ENCODE results near the gene MACROD1. TPM values are rescaled to one million over a fixed set of nuclear protein-coding genes. Genes with fewer than 3 reads are reported as not detected.

MACROD1 gene
- total and polyA plus RNA-seq, 2 of the 13 experiments (the other 11 are each of a cell fraction or from before 2014, with no cell fraction given), result 23.1 to 34.5 TPM

DNA sequence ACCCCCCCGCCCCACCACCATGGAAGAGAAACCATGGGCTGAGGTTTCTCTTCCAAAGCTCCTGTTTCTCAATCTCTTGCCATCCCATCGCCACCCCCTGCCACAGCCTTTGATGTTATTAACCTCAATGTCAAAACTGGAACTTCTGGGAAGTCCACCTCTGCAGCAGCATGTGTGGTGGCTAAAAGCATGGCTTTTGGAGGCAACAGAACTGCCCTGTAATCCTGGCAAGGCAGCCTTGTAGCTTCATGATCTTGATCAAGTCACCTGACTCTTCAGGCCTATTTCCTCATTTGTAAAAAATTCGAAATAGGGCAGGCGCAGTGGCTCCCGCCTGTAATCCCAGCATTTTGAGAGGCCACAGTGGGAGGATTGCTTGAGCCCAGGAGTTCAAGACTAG is 195.0 kb downstream of the MACROD1 start (continued):
- TF ChIP-seq HOXA5 (CRISPR knock-in tag; IDR thresholded peaks at IDR 0.05) (no peak), ZKSCAN8 (CRISPR knock-in tag; IDR thresholded peaks at IDR 0.05; ENCODE audit: borderline replicate concordance) (no peak), ZNF160 (CRISPR knock-in tag; IDR thresholded peaks at IDR 0.05) (no peak), ZNF780A (CRISPR knock-in tag; IDR thresholded peaks at IDR 0.05) (no peak), RORA (CRISPR knock-in tag; IDR thresholded peaks at IDR 0.05) (no peak), SMARCE1 (IDR thresholded peaks at IDR 0.05; ENCODE audit: borderline replicate concordance) (no peak), ZNF879 (CRISPR knock-in tag; IDR thresholded peaks at IDR 0.05) (no peak), NCOA2 (CRISPR knock-in tag; IDR thresholded peaks at IDR 0.05) (peak; percentile 66), TCF7L2 (IDR thresholded peaks at IDR 0.05; ENCODE audit: low read depth, low read length) (no peak), TRIM24 (CRISPR knock-in tag; IDR thresholded peaks at IDR 0.05) (no peak), ZNF234 (CRISPR knock-in tag; conservative IDR thresholded peaks at IDR 0.05) (no peak), ELF1 (CRISPR knock-in tag; IDR thresholded peaks at IDR 0.05) (no peak), ZFP62 (CRISPR knock-in tag; IDR thresholded peaks at IDR 0.05) (no peak)
- TF ChIP-seq, protein P1, sequence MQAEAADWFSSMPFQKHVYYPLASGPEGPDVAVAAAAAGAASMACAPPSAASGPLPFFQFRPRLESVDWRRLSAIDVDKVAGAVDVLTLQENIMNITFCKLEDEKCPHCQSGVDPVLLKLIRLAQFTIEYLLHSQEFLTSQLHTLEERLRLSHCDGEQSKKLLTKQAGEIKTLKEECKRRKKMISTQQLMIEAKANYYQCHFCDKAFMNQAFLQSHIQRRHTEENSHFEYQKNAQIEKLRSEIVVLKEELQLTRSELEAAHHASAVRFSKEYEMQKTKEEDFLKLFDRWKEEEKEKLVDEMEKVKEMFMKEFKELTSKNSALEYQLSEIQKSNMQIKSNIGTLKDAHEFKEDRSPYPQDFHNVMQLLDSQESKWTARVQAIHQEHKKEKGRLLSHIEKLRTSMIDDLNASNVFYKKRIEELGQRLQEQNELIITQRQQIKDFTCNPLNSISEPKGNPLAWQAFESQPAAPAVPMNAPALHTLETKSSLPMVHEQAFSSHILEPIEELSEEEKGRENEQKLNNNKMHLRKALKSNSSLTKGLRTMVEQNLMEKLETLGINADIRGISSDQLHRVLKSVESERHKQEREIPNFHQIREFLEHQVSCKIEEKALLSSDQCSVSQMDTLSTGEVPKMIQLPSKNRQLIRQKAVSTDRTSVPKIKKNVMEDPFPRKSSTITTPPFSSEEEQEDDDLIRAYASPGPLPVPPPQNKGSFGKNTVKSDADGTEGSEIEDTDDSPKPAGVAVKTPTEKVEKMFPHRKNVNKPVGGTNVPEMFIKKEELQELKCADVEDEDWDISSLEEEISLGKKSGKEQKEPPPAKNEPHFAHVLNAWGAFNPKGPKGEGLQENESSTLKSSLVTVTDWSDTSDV (CRISPR knock-in tag; IDR thresholded peaks at IDR 0.05), result no peak
- TF ChIP-seq, protein P2, sequence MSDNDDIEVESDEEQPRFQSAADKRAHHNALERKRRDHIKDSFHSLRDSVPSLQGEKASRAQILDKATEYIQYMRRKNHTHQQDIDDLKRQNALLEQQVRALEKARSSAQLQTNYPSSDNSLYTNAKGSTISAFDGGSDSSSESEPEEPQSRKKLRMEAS (IDR thresholded peaks at IDR 0.05), result peak; percentile 35; the same call in 1 of the 2 replicates
- TF ChIP-seq, protein P3, sequence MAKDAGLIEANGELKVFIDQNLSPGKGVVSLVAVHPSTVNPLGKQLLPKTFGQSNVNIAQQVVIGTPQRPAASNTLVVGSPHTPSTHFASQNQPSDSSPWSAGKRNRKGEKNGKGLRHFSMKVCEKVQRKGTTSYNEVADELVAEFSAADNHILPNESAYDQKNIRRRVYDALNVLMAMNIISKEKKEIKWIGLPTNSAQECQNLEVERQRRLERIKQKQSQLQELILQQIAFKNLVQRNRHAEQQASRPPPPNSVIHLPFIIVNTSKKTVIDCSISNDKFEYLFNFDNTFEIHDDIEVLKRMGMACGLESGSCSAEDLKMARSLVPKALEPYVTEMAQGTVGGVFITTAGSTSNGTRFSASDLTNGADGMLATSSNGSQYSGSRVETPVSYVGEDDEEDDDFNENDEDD (CRISPR knock-in tag; IDR thresholded peaks at IDR 0.05; ENCODE audit: borderline replicate concordance), result peak; percentile 22; the same call in 1 of the 2 replicates
- TF ChIP-seq, protein P4, sequence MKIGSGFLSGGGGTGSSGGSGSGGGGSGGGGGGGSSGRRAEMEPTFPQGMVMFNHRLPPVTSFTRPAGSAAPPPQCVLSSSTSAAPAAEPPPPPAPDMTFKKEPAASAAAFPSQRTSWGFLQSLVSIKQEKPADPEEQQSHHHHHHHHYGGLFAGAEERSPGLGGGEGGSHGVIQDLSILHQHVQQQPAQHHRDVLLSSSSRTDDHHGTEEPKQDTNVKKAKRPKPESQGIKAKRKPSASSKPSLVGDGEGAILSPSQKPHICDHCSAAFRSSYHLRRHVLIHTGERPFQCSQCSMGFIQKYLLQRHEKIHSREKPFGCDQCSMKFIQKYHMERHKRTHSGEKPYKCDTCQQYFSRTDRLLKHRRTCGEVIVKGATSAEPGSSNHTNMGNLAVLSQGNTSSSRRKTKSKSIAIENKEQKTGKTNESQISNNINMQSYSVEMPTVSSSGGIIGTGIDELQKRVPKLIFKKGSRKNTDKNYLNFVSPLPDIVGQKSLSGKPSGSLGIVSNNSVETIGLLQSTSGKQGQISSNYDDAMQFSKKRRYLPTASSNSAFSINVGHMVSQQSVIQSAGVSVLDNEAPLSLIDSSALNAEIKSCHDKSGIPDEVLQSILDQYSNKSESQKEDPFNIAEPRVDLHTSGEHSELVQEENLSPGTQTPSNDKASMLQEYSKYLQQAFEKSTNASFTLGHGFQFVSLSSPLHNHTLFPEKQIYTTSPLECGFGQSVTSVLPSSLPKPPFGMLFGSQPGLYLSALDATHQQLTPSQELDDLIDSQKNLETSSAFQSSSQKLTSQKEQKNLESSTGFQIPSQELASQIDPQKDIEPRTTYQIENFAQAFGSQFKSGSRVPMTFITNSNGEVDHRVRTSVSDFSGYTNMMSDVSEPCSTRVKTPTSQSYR (CRISPR knock-in tag; IDR thresholded peaks at IDR 0.05; ENCODE audit: borderline replicate concordance), result peak; percentile 53; the same call in 1 of the 2 replicates
- TF ChIP-seq, protein P5, sequence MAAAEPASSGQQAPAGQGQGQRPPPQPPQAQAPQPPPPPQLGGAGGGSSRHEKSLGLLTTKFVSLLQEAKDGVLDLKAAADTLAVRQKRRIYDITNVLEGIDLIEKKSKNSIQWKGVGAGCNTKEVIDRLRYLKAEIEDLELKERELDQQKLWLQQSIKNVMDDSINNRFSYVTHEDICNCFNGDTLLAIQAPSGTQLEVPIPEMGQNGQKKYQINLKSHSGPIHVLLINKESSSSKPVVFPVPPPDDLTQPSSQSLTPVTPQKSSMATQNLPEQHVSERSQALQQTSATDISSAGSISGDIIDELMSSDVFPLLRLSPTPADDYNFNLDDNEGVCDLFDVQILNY (CRISPR knock-in tag; conservative IDR thresholded peaks at IDR 0.05), result no peak
- TF ChIP-seq, protein P6, sequence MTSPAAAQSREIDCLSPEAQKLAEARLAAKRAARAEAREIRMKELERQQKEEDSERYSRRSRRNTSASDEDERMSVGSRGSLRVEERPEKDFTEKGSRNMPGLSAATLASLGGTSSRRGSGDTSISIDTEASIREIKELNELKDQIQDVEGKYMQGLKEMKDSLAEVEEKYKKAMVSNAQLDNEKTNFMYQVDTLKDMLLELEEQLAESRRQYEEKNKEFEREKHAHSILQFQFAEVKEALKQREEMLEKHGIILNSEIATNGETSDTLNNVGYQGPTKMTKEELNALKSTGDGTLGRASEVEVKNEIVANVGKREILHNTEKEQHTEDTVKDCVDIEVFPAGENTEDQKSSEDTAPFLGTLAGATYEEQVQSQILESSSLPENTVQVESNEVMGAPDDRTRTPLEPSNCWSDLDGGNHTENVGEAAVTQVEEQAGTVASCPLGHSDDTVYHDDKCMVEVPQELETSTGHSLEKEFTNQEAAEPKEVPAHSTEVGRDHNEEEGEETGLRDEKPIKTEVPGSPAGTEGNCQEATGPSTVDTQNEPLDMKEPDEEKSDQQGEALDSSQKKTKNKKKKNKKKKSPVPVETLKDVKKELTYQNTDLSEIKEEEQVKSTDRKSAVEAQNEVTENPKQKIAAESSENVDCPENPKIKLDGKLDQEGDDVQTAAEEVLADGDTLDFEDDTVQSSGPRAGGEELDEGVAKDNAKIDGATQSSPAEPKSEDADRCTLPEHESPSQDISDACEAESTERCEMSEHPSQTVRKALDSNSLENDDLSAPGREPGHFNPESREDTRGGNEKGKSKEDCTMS (CRISPR knock-in tag; conservative IDR thresholded peaks at IDR 0.05), result no peak

Measured in HepG2 (cell line).